Activated naive CD4-positive, alpha-beta T cell treated with anti-CD3 and anti-CD28 coated beads, Interleukin-2, amount 50 U/mL, for 24 hours (primary cell): ENCODE data around the gene SMC5.
"Not testable (repeated sequence)": the region's sequence is repeated elsewhere in the genome, so short reads cannot be mapped to it uniquely, and the experiment has no call there.

Experiments used
- H3K27ac Mint-ChIP-seq: one replicate; pipeline ENCODE4 v1.8.0; 2021; ENCODE audit warnings: mild to moderate bottlenecking, mixed read lengths
- H3K27me3 Mint-ChIP-seq: one replicate; pipeline ENCODE4 v1.8.0; 2021; ENCODE audit warnings: mixed read lengths
- H3K36me3 Mint-ChIP-seq: one replicate; pipeline ENCODE4 v1.8.0; 2021; ENCODE audit warnings: mixed read lengths
- H3K4me1 Mint-ChIP-seq: one replicate; pipeline ENCODE4 v1.8.0; 2021; ENCODE audit warnings: mixed read lengths
- H3K4me3 Mint-ChIP-seq: one replicate; pipeline ENCODE4 v1.8.0; 2021; ENCODE audit warnings: mild to moderate bottlenecking, mixed read lengths
- H3K9me3 Mint-ChIP-seq: one replicate; pipeline ENCODE4 v1.8.0; 2021; ENCODE audit warnings: mixed read lengths

SMC5 gene

DNA sequence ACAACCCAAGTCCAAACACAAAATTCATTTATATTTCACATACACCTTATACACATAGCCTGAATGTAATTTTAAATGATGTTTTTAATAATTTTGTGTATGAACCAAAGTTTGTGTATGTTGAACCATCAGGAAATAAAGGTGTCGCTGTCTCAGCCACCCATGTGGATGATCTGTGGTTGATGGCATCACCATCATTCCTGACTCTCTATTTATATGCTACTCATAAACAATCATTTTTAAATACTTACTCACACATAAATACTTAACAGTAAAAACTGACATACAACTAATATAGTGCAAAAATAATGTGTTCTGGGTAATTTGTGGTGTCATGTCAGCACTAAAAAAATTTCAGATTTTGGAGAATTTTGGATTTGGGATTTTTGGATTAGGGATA, 38.4 kb downstream of the SMC5 start:
- peaks cover 46% of the 10 kb centered on the region for H3K36me3 Mint-ChIP-seq

GRCh38 chr9:70298245-70298771, 39.5 kb downstream of the SMC5 start:
- Mint-ChIP-seq H3K4me1 (peaks cover 31% of the 10 kb centered on the region), H3K27ac (no peak overlapping the region), H3K4me3 (no peak overlapping the region), H3K9me3 (no peaks in the 10 kb centered on the region), H3K27me3 (no peaks in the 10 kb centered on the region), H3K36me3 (peaks cover 38% of the 10 kb centered on the region)

More for the DNA sequence above, 38.4 kb downstream of the SMC5 start:
- H3K27me3 Mint-ChIP-seq: no peaks in the 10 kb centered on the region
- no peaks in the 10 kb centered on the region for H3K9me3 Mint-ChIP-seq
- no peak overlapping the region for H3K4me3 Mint-ChIP-seq
- peaks cover 31% of the 10 kb centered on the region for H3K4me1 Mint-ChIP-seq
- no peak overlapping the region for H3K27ac Mint-ChIP-seq

GRCh38 chr9:70303268-70303667, 44.5 kb downstream of the SMC5 start:
- H3K4me3 Mint-ChIP-seq: no peak overlapping the region
- no peaks in the 10 kb centered on the region for H3K9me3 Mint-ChIP-seq
- H3K4me1 Mint-ChIP-seq: peaks cover 4% of the 10 kb centered on the region
- no peak overlapping the region for H3K27ac Mint-ChIP-seq
- H3K36me3 Mint-ChIP-seq: peaks cover 33% of the 10 kb centered on the region
- H3K27me3 Mint-ChIP-seq: no peaks in the 10 kb centered on the region

DNA sequence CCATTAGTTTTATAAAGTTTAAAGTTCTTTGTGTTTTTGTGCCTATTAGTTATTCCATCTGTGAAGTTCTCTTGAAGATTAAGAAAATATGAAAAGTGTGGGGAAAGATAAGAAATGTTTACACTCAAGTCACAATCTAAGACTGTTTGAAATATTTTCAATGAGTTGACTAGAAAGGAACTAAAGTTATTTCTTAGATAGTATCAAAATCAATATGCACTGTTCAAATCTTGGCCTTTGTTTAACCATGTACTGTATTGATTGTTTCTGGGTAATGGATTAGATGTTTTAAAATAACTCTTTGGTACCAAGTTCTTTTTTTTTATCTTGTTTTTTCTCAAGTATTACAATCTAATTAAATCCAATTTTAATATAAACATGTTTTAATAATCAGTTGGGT, 46.0 kb downstream of the SMC5 start:
- H3K4me1 Mint-ChIP-seq: peaks cover 4% of the 10 kb centered on the region
- H3K36me3 Mint-ChIP-seq: peaks cover 33% of the 10 kb centered on the region
- no peak overlapping the region for H3K4me3 Mint-ChIP-seq
- no peaks in the 10 kb centered on the region for H3K27me3 Mint-ChIP-seq
- no peak overlapping the region for H3K27ac Mint-ChIP-seq
- no peaks in the 10 kb centered on the region for H3K9me3 Mint-ChIP-seq

- H3K4me1 Mint-ChIP-seq: peaks cover 6% of the 10 kb centered on the region
- H3K36me3 Mint-ChIP-seq: peaks cover 21% of the 10 kb centered on the region
- H3K27ac Mint-ChIP-seq: no peak overlapping the region
Observed at GRCh38 chr9:70315389-70315788, 56.6 kb downstream of the SMC5 start.

DNA sequence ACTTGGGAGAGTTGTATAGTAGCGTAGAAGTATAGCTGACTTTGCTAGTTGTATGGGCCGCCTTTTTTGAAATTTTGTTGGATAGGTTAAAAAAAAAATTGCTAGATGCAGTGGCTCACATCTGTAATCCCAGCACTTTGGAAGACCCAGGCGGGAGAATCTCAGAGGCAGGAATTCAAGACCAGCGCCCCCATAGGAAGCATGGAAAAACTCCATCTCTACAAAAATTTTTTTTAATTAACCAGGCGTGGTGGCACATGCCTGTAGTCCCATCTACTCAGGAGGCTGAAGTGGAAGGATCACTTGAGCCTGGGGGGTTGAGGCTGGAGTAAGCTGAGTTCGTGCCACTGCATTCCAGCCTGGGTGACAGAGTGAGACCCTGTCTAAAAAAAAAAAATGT, 59.2 kb downstream of the SMC5 start:
- H3K36me3 Mint-ChIP-seq: peaks cover 23% of the 10 kb centered on the region

More at GRCh38 chr9:70315389-70315788, 56.6 kb downstream of the SMC5 start:
- Mint-ChIP-seq H3K9me3 (no peaks in the 10 kb centered on the region), H3K4me3 (no peak overlapping the region), H3K27me3 (no peaks in the 10 kb centered on the region)

GRCh38 chr9:70322096-70322495, 63.3 kb downstream of the SMC5 start:
- peaks cover 41% of the 10 kb centered on the region for H3K36me3 Mint-ChIP-seq
- no peaks in the 10 kb centered on the region for H3K9me3 Mint-ChIP-seq
- H3K4me1 Mint-ChIP-seq: no peaks in the 10 kb centered on the region
- no peaks in the 10 kb centered on the region for H3K27me3 Mint-ChIP-seq
- H3K27ac Mint-ChIP-seq: no peak overlapping the region
- no peak overlapping the region for H3K4me3 Mint-ChIP-seq

More for the DNA sequence above, 59.2 kb downstream of the SMC5 start:
- Mint-ChIP-seq H3K27me3 (no peaks in the 10 kb centered on the region), H3K4me3 (no peak overlapping the region), H3K27ac (peak overlapping the region; percentile 55), H3K4me1 (no peaks in the 10 kb centered on the region), H3K9me3 (no peaks in the 10 kb centered on the region)

GRCh38 chr9:70324963-70325362, 66.2 kb downstream of the SMC5 start:
- no peaks in the 10 kb centered on the region for H3K27me3 Mint-ChIP-seq
- peaks cover 9% of the 10 kb centered on the region for H3K9me3 Mint-ChIP-seq
- H3K4me3 Mint-ChIP-seq: no peak overlapping the region
- peaks cover 58% of the 10 kb centered on the region for H3K36me3 Mint-ChIP-seq
- H3K4me1 Mint-ChIP-seq: no peaks in the 10 kb centered on the region
- no peak overlapping the region for H3K27ac Mint-ChIP-seq

DNA sequence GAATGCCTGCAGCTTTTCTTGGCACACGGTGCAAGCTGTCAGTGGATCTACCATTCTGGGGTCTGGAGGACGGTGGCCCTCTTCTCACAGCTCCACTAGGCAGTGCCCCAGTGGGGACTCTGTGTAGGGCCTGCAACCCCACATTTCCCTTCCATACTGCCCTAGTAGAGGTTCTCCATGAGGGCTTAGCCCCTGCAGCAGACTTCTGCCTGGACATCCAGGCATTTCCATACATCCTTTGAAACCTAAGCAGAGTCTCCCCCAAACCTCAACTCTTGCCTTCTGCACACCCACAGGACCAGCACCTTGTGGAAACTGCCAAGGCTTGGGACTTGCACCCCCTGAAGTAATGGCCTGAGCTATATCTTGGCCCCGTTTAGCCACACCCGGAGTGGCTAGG, 69.8 kb downstream of the SMC5 start:
- H3K9me3 Mint-ChIP-seq, H3K27me3 Mint-ChIP-seq, H3K27ac Mint-ChIP-seq, H3K4me3 Mint-ChIP-seq, H3K4me1 Mint-ChIP-seq: not testable (repeated sequence)
- H3K36me3 Mint-ChIP-seq: peaks cover 46% of the 10 kb centered on the region

GRCh38 chr9:70340572-70340971, 81.8 kb downstream of the SMC5 start:
- Mint-ChIP-seq H3K9me3 (no peaks in the 10 kb centered on the region), H3K4me3 (no peak overlapping the region), H3K27me3 (no peaks in the 10 kb centered on the region), H3K4me1 (peaks cover 13% of the 10 kb centered on the region), H3K27ac (no peak overlapping the region), H3K36me3 (peaks cover 8% of the 10 kb centered on the region)

- Mint-ChIP-seq H3K36me3 (no peaks in the 10 kb centered on the region), H3K4me3 (no peak overlapping the region), H3K4me1 (no peaks in the 10 kb centered on the region), H3K27ac (no peak overlapping the region), H3K9me3 (no peaks in the 10 kb centered on the region), H3K27me3 (no peaks in the 10 kb centered on the region)
Observed at GRCh38 chr9:70347046-70347445, 88.3 kb downstream of the SMC5 start.

- peaks cover 3% of the 10 kb centered on the region for H3K4me1 Mint-ChIP-seq
- no peaks in the 10 kb centered on the region for H3K9me3 Mint-ChIP-seq
- no peaks in the 10 kb centered on the region for H3K36me3 Mint-ChIP-seq
- no peaks in the 10 kb centered on the region for H3K27me3 Mint-ChIP-seq
- no peak overlapping the region for H3K4me3 Mint-ChIP-seq
- H3K27ac Mint-ChIP-seq: no peak overlapping the region
Observed at GRCh38 chr9:70352356-70352755, 93.6 kb downstream of the SMC5 start.

- Mint-ChIP-seq H3K4me1 (peaks cover 3% of the 10 kb centered on the region), H3K36me3 (no peaks in the 10 kb centered on the region)
Observed at GRCh38 chr9:70352802-70353201, 94.0 kb downstream of the SMC5 start.

DNA sequence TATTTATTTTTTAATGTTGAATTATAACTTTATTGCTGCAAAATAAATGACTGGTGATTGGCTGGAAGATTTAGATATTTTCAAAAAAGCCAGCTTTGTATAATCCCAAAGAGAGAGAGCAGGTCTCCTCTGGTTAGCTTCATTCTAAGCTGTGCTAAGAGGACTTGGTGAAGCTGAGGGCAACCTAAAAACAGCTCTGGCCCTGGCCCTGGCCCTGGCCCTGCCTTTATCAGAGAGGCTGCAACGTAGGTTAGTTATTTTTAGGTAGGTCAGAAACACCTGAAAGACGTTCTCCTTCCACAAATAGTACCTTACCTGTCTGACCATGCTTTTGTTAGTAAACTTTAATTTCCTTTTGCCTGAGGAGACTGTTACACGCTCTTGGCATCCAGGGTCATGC, 97.0 kb downstream of the SMC5 start:
- Mint-ChIP-seq H3K4me3 (no peak overlapping the region), H3K9me3 (no peaks in the 10 kb centered on the region), H3K27me3 (no peaks in the 10 kb centered on the region), H3K36me3 (no peaks in the 10 kb centered on the region), H3K4me1 (peaks cover 3% of the 10 kb centered on the region), H3K27ac (peak overlapping the region; percentile 52)

More at GRCh38 chr9:70352802-70353201, 94.0 kb downstream of the SMC5 start:
- Mint-ChIP-seq H3K27me3 (no peaks in the 10 kb centered on the region), H3K4me3 (no peak overlapping the region), H3K27ac (no peak overlapping the region), H3K9me3 (no peaks in the 10 kb centered on the region)

DNA sequence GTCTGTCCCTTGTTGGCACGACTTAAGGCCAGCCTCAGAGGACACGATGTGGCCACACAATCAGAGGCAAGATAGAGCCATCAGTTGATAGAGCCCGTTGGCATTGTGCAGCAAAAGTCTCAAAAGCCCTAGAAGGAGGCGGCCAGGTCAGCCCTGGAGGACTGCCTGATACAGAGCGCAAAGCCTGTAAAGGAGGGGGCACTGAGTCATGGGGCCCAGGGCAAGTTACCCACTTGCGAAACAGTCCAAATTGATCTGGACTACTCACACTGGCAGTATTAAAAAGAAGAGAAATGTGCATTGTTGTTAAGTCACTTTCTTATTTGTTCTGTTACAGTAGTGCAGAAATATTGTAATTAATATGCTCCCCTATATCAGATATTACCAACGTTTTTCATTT, 104.2 kb downstream of the SMC5 start:
- no peak overlapping the region for H3K27ac Mint-ChIP-seq
- H3K27me3 Mint-ChIP-seq: no peaks in the 10 kb centered on the region
- no peaks in the 10 kb centered on the region for H3K4me1 Mint-ChIP-seq
- H3K4me3 Mint-ChIP-seq: no peak overlapping the region
- H3K9me3 Mint-ChIP-seq: no peaks in the 10 kb centered on the region
- H3K36me3 Mint-ChIP-seq: peaks cover 4% of the 10 kb centered on the region

- no peaks in the 10 kb centered on the region for H3K9me3 Mint-ChIP-seq
- no peaks in the 10 kb centered on the region for H3K4me1 Mint-ChIP-seq
- H3K4me3 Mint-ChIP-seq: no peak overlapping the region
- no peak overlapping the region for H3K27ac Mint-ChIP-seq
- no peaks in the 10 kb centered on the region for H3K27me3 Mint-ChIP-seq
- H3K36me3 Mint-ChIP-seq: peaks cover 4% of the 10 kb centered on the region
Observed at GRCh38 chr9:70363760-70364159, 105.0 kb downstream of the SMC5 start.

- H3K4me1 Mint-ChIP-seq: no peaks in the 10 kb centered on the region
- no peaks in the 10 kb centered on the region for H3K27me3 Mint-ChIP-seq
- H3K27ac Mint-ChIP-seq: no peak overlapping the region
- no peaks in the 10 kb centered on the region for H3K9me3 Mint-ChIP-seq
- H3K4me3 Mint-ChIP-seq: no peak overlapping the region
- peaks cover 4% of the 10 kb centered on the region for H3K36me3 Mint-ChIP-seq
Observed at GRCh38 chr9:70367305-70367930, 108.6 kb downstream of the SMC5 start.
